ENCODE measurements around the gene CNMD. TPM values are rescaled to one million over a fixed set of nuclear protein-coding genes. Genes with fewer than 3 reads are reported as not detected.

The CNMD gene
- total and polyA plus RNA-seq, 2 of the 4 experiments (the other 2 are of a cell fraction): not detected

GRCh38 chr13:52725302-52725701 lies 14.3 kb downstream of the CNMD start:
- intact Hi-C loops (cut with micrococcal nuclease): no loop called here
- CTCF ChIA-PET: no interaction called here

More at GRCh38 chr13:52725302-52725701, 14.3 kb downstream of the CNMD start:
- H3K9me3 ChIP-seq (ENCODE audit: control insufficient read depth, insufficient read depth, low read length): no peaks in the 10 kb centered on the region
- dilution Hi-C loops (cut with HindIII; ENCODE audit: low sequenced_read_pairs, unreplicated experiment): no loop called here
- no TSS peak for BruUV-seq (replicated peaks)
- H2AFZ ChIP-seq (replicated peaks; ENCODE audit: low read length, poor library complexity): no peak overlapping the region
- no peak overlapping the region for H3K4me2 ChIP-seq (ENCODE audit: low read depth, low read length)
- H3K4me3 ChIP-seq (ENCODE audit: insufficient read depth, low read depth, low read length): no peak overlapping the region
- no peak overlapping the region for H2AK9ac ChIP-seq (replicated peaks; ENCODE audit: low read depth, low read length, poor library complexity)
- H4K91ac ChIP-seq (ENCODE audit: insufficient read depth, low read depth, low read length): no peak overlapping the region
- H3K27ac ChIP-seq (ENCODE audit: insufficient read depth, low read length): no peak overlapping the region
- POLR2A ChIA-PET (ENCODE audit: unreplicated experiment): no interaction called here
- no peaks in the 10 kb centered on the region for H4K20me1 ChIP-seq (ENCODE audit: insufficient read depth, low read length)
- no peak overlapping the region for H2BK120ac ChIP-seq (ENCODE audit: low read depth, low read length)
- H2BK5ac ChIP-seq (ENCODE audit: low read depth, low read length, poor library complexity, severe bottlenecking): no peak overlapping the region
- H3K9ac ChIP-seq (ENCODE audit: low read depth, low read length): no peak overlapping the region
- no peak overlapping the region for H3K18ac ChIP-seq (ENCODE audit: low read depth, low read length)
- H3K23ac ChIP-seq (ENCODE audit: low read depth, low read length): no peak overlapping the region
- no peaks in the 10 kb centered on the region for H3K79me1 ChIP-seq (ENCODE audit: low read depth in 1 of 2, low read length in 2 of 2)
- H2BK15ac ChIP-seq (ENCODE audit: low read depth, low read length): no peak overlapping the region
- no peaks in the 10 kb centered on the region for H3K4me1 ChIP-seq (ENCODE audit: control insufficient read depth, insufficient read depth, low read length)
- ATAC-seq (ENCODE audit: low read depth): no peak
- no peak overlapping the region for H4K5ac ChIP-seq (ENCODE audit: low read depth, low read length)
- no peak overlapping the region for H4K8ac ChIP-seq (ENCODE audit: low read depth in 2 of 2, low read length in 2 of 2)
- no peaks in the 10 kb centered on the region for H3K36me3 ChIP-seq (ENCODE audit: control insufficient read depth, insufficient read depth, low read length)
- no peak overlapping the region for H2BK20ac ChIP-seq (ENCODE audit: low read depth, low read length)
- H3K4ac ChIP-seq (ENCODE audit: low read depth, low read length): no peak overlapping the region
- no peak overlapping the region for H3K56ac ChIP-seq (ENCODE audit: extremely low read depth, insufficient read depth, low read length)
- TF ChIP-seq SMC3 (IDR thresholded peaks at IDR 0.05; ENCODE audit: low read depth, low read length) (no peak), RAD21 (IDR thresholded peaks at IDR 0.05; ENCODE audit: low read length) (no peak), RCOR1 (IDR thresholded peaks at IDR 0.05; ENCODE audit: insufficient replicate concordance, low read length) (no peak), MXI1 (IDR thresholded peaks at IDR 0.05; ENCODE audit: borderline replicate concordance, low read depth, low read length) (no peak), BHLHE40 (IDR thresholded peaks at IDR 0.05; ENCODE audit: low read depth, low read length) (no peak), NFE2L2 (IDR thresholded peaks at IDR 0.05; ENCODE audit: low read depth, low read length) (no peak), CHD1 (IDR thresholded peaks at IDR 0.05; ENCODE audit: low read depth, low read length) (no peak), RFX5 (IDR thresholded peaks at IDR 0.05; ENCODE audit: low read depth, low read length) (no peak), ELK1 (IDR thresholded peaks at IDR 0.05; ENCODE audit: borderline replicate concordance, low read depth, low read length) (no peak), POLR2A (IDR thresholded peaks at IDR 0.05; ENCODE audit: low read depth, low read length) (no peak), FOS (IDR thresholded peaks at IDR 0.05; ENCODE audit: low read depth, low read length) (no peak), MAZ (IDR thresholded peaks at IDR 0.05; ENCODE audit: borderline replicate concordance, low read depth, low read length) (no peak), CEBPB (IDR thresholded peaks at IDR 0.05; ENCODE audit: low read depth, low read length) (no peak), MAFK (IDR thresholded peaks at IDR 0.05; ENCODE audit: low read depth, low read length) (no peak)
- TF ChIP-seq, protein P1, sequence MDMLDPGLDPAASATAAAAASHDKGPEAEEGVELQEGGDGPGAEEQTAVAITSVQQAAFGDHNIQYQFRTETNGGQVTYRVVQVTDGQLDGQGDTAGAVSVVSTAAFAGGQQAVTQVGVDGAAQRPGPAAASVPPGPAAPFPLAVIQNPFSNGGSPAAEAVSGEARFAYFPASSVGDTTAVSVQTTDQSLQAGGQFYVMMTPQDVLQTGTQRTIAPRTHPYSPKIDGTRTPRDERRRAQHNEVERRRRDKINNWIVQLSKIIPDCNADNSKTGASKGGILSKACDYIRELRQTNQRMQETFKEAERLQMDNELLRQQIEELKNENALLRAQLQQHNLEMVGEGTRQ (IDR thresholded peaks at IDR 0.05; ENCODE audit: low read depth, low read length): no peak
- TF ChIP-seq, protein P2, sequence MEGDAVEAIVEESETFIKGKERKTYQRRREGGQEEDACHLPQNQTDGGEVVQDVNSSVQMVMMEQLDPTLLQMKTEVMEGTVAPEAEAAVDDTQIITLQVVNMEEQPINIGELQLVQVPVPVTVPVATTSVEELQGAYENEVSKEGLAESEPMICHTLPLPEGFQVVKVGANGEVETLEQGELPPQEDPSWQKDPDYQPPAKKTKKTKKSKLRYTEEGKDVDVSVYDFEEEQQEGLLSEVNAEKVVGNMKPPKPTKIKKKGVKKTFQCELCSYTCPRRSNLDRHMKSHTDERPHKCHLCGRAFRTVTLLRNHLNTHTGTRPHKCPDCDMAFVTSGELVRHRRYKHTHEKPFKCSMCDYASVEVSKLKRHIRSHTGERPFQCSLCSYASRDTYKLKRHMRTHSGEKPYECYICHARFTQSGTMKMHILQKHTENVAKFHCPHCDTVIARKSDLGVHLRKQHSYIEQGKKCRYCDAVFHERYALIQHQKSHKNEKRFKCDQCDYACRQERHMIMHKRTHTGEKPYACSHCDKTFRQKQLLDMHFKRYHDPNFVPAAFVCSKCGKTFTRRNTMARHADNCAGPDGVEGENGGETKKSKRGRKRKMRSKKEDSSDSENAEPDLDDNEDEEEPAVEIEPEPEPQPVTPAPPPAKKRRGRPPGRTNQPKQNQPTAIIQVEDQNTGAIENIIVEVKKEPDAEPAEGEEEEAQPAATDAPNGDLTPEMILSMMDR (conservative IDR thresholded peaks at IDR 0.05; ENCODE audit: low read depth, low read length): no peak
- no peak overlapping the region for H2AK5ac ChIP-seq (ENCODE audit: low read depth, low read length)
- no peak overlapping the region for H3K14ac ChIP-seq (replicated peaks; ENCODE audit: low read depth, low read length)
- in situ Hi-C loops (cut with MboI; ENCODE audit: low sequenced_read_pairs): no loop called here
- H3K9me1 ChIP-seq (ENCODE audit: insufficient read depth, low read length): no peaks in the 10 kb centered on the region
- no CpG with 5 or more reads among the region's 1 CpG for WGBS, 2 experiments (ENCODE audit: extremely low coverage in 2 of 2, insufficient read length in 1 of 2)
- H3K27me3 ChIP-seq (ENCODE audit: control insufficient read depth, insufficient read depth, low read length): no peaks in the 10 kb centered on the region
- no peak for DNase-seq
